GM18867 (cell line): ENCODE results near the gene KIF23.

Experiments used
- ATAC-seq: cut with Tn5 transposase; IDR thresholded peaks from one replicate; pipeline ENCODE4 v1.9.1; 2021; ENCODE audit warnings: mild to moderate bottlenecking, moderate library complexity; ENCODE audit not compliant: unreplicated experiment

The KIF23 gene

GRCh38 chr15:69486481-69487110, 72.4 kb downstream of the KIF23 start:
- ATAC-seq: no peak

GRCh38 chr15:69489073-69489571, 75.0 kb downstream of the KIF23 start:
- no peak for ATAC-seq

- no peak for ATAC-seq
Measured at GRCh38 chr15:69490356-69491037, 76.3 kb downstream of the KIF23 start.

- ATAC-seq: no peak
Measured at GRCh38 chr15:69491038-69491505, 76.9 kb downstream of the KIF23 start.

DNA sequence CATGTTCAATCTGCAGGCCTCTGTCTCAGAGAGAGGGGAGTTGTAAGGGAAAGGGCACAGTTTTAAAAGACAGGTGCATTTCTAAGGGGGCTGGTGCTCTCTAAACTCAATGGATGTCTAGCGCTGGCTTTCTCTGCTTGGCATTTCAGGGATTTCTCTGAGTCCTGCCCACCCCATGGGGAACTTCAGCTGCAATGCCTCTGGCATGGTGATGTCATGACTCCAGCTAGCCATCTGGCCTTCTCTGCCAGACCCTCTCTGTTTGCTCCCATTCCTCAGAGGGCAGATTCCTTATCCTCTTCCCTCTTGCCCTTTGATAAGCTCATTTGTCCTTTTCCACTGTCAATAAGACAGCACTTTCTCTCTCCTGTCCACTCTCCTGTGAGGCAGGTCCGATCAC, 79.3 kb downstream of the KIF23 start:
- ATAC-seq: no peak

GRCh38 chr15:69496001-69496400, 81.9 kb downstream of the KIF23 start:
- no peak for ATAC-seq

DNA sequence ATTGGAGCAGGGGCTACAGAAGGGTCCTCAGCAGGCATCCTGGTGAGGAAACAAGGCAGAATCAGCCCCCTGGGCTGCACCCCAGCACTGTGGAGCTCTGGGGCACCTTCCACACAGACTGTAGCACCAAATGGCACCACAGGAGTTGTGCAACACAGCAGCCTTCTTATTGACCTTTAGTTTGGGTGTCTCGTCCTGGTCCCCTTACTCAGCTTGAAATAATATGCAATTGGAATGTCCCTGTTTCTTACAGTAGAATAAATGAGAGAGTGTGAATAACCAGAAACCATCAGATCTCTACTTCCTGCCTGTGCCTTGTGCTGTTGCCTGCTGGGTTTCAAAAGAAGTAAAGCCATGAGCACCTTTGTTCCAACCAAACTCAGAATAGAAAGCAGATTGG, 82.9 kb downstream of the KIF23 start:
- no peak for ATAC-seq

DNA sequence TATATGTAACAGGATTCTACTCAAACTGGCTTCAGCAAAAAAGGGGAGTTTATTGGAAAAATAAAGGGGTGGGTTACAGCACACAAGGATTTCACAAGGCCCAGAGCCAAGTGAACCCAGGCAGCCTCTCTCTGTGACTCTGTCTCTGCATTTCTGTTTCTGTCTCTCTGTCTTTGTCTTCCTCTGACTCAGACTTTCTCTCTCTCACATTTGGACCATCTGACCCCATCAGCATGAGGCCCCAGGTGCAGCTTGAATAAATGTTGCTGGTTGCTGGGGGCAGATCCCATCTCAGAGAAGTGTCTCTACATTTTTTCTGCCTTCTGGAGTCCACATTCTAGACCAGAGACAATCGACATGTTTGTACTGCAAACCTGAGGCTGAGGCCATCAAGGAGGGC, 83.5 kb downstream of the KIF23 start:
- no peak for ATAC-seq
